H9 (cell line): ENCODE measurements around the gene MOG. TPM values are rescaled to one million over a fixed set of nuclear protein-coding genes. Genes with fewer than 3 reads are reported as not detected.

Experiments used
- DNase-seq: peaks from one replicate; pipeline ENCODE4 v3.0.0-alpha.2; 2017
- H2AFZ ChIP-seq: one replicate; pipeline ENCODE4 v1.6.1; 2013; ENCODE audit warnings: mild to moderate bottlenecking, low read length, control low read depth, moderate library complexity
- H2AK5ac ChIP-seq: 2 replicates; pipeline ENCODE4 v1.6.1; 2013; ENCODE audit warnings: low read length, control low read depth, mixed read lengths; ENCODE audit not compliant: insufficient read length
- H2BK120ac ChIP-seq: one replicate; pipeline ENCODE4 v1.6.1; 2013; ENCODE audit warnings: low read depth, mild to moderate bottlenecking, low read length, control low read depth, inconsistent platforms; ENCODE audit not compliant: poor library complexity, severe bottlenecking
- H2BK12ac ChIP-seq: 2 replicates; pipeline ENCODE4 v1.6.1; 2013; ENCODE audit warnings: low read length, control low read depth, mixed read lengths, low read depth; ENCODE audit not compliant: insufficient read length
- H2BK15ac ChIP-seq: 2 replicates; pipeline ENCODE4 v1.6.1; 2013; ENCODE audit warnings: low read depth, low read length, control low read depth
- H2BK20ac ChIP-seq: one replicate; pipeline ENCODE4 v1.6.1; 2013; ENCODE audit warnings: low read depth, mild to moderate bottlenecking, low read length, control low read depth, inconsistent platforms; ENCODE audit not compliant: poor library complexity, severe bottlenecking
- H2BK5ac ChIP-seq: 2 replicates; pipeline ENCODE4 v1.6.1; 2013; ENCODE audit warnings: low read length, control low read depth, mixed read lengths; ENCODE audit not compliant: insufficient read length
- H3K14ac ChIP-seq: 2 replicates; pipeline ENCODE4 v1.6.1; 2013; ENCODE audit warnings: low read length, control low read depth; ENCODE audit not compliant: insufficient read depth
- H3K18ac ChIP-seq: 2 replicates; pipeline ENCODE4 v1.6.1; 2013; ENCODE audit warnings: low read depth, mild to moderate bottlenecking, mixed read lengths, low read length, control low read depth; ENCODE audit not compliant: insufficient read length
- H3K23ac ChIP-seq: 2 replicates; pipeline ENCODE4 v1.6.1; 2013; ENCODE audit warnings: low read length, control low read depth, mixed read lengths, low read depth; ENCODE audit not compliant: insufficient read length
- H3K23me2 ChIP-seq: 2 replicates; pipeline ENCODE4 v1.6.1; 2013; ENCODE audit warnings: low read depth, mild to moderate bottlenecking, mixed read lengths, low read length, control low read depth; ENCODE audit not compliant: insufficient read length, poor library complexity, severe bottlenecking
- H3K27ac ChIP-seq: 2 replicates; pipeline ENCODE4 v1.5.1; 2013; ENCODE audit warnings: low read length, control low read depth, mixed read lengths, low read depth; ENCODE audit not compliant: insufficient read length
- H3K27me3 ChIP-seq: 2 replicates; pipeline ENCODE4 v1.6.1; 2013; ENCODE audit warnings: low read length, control low read depth, inconsistent platforms; ENCODE audit not compliant: insufficient read depth
- H3K4ac ChIP-seq: 2 replicates; pipeline ENCODE4 v1.6.1; 2013; ENCODE audit warnings: low read depth, mild to moderate bottlenecking, control low read depth, inconsistent platforms, low read length, moderate library complexity
- H3K4me1 ChIP-seq: 2 replicates; pipeline ENCODE4 v1.6.1; 2013; ENCODE audit warnings: low read length, control low read depth, inconsistent platforms; ENCODE audit not compliant: insufficient read depth
- H3K4me2 ChIP-seq: 2 replicates; pipeline ENCODE4 v1.6.1; 2013; ENCODE audit warnings: low read length, control low read depth, mixed read lengths; ENCODE audit not compliant: insufficient read length, insufficient read depth
- H3K56ac ChIP-seq: 2 replicates; pipeline ENCODE4 v1.6.1; 2013; ENCODE audit warnings: low read depth, mild to moderate bottlenecking, mixed read lengths, low read length, control low read depth; ENCODE audit not compliant: insufficient read length
- H3K79me1 ChIP-seq: 2 replicates; pipeline ENCODE4 v1.6.1; 2013; ENCODE audit warnings: low read depth, mild to moderate bottlenecking, moderate library complexity, low read length, control low read depth, inconsistent platforms; ENCODE audit not compliant: insufficient read depth, poor library complexity, severe bottlenecking
- H3K79me2 ChIP-seq: 2 replicates; pipeline ENCODE4 v1.6.1; 2013; ENCODE audit warnings: low read length, control low read depth, inconsistent platforms; ENCODE audit not compliant: insufficient read depth
- H3K9ac ChIP-seq: 2 replicates; pipeline ENCODE4 v1.6.1; 2013; ENCODE audit warnings: low read length, control low read depth, mixed read lengths; ENCODE audit not compliant: insufficient read length; ENCODE audit errors: extremely low read depth
- H3K9me3 ChIP-seq: one replicate; pipeline ENCODE4 v1.6.1; 2013; ENCODE audit warnings: low read depth, low read length, inconsistent platforms; ENCODE audit not compliant: control insufficient read depth
- H3T11ph ChIP-seq: one replicate; pipeline ENCODE4 v1.6.1; 2013; ENCODE audit warnings: mild to moderate bottlenecking, low read length, control low read depth, inconsistent platforms
- H4K20me1 ChIP-seq: one replicate; pipeline ENCODE4 v1.6.1; 2013; ENCODE audit not compliant: control insufficient read depth, insufficient read length, insufficient read depth
- H4K5ac ChIP-seq: 2 replicates; pipeline ENCODE4 v1.6.1; 2013; ENCODE audit warnings: low read depth, mild to moderate bottlenecking, mixed read lengths, low read length, control low read depth; ENCODE audit not compliant: insufficient read length
- H4K8ac ChIP-seq: replicated peaks from 2 replicates; pipeline ENCODE4 v1.6.1; 2013; ENCODE audit warnings: low read length, control low read depth, mixed read lengths, low read depth; ENCODE audit not compliant: insufficient read length
- H4K91ac ChIP-seq: 2 replicates; pipeline ENCODE4 v1.6.1; 2013; ENCODE audit warnings: low read depth, mild to moderate bottlenecking, moderate library complexity, mixed read lengths, low read length, control low read depth; ENCODE audit not compliant: insufficient read length
- H3K27ac Mint-ChIP-seq, 3 experiments: 2 replicates in 2 of 3; 3 replicates in 1 of 3; pipeline ENCODE4 v1.8.0; 2020 to 2021; ENCODE audit warnings: mixed read lengths in 3 of 3, mild to moderate bottlenecking in 1 of 3, moderate library complexity in 1 of 3
- H3K27me3 Mint-ChIP-seq: 2 replicates; pipeline ENCODE4 v1.8.0; 2021; ENCODE audit warnings: low read depth, mild to moderate bottlenecking, moderate library complexity, mixed read lengths
- H3K36me3 Mint-ChIP-seq, 3 experiments: 2 replicates in 2 of 3; 3 replicates in 1 of 3; pipeline ENCODE4 v1.8.0; 2020 to 2021; ENCODE audit warnings: low read depth in 3 of 3, mixed read lengths in 3 of 3; ENCODE audit not compliant: insufficient read depth in 1 of 3
- H3K4me1 Mint-ChIP-seq, 2 experiments: 2 replicates each; pipeline ENCODE4 v1.8.0; 2020; ENCODE audit warnings: mixed read lengths in 2 of 2
- H3K4me3 Mint-ChIP-seq, 2 experiments: 2 replicates in 1 of 2; 3 replicates in 1 of 2; pipeline ENCODE4 v1.8.0; 2020 to 2021; ENCODE audit warnings: mild to moderate bottlenecking in 2 of 2, mixed read lengths in 2 of 2, moderate library complexity in 1 of 2
- H3K9me3 Mint-ChIP-seq, 2 experiments: 2 replicates in 1 of 2; 3 replicates in 1 of 2; pipeline ENCODE4 v1.8.0; 2020; ENCODE audit warnings: mild to moderate bottlenecking in 2 of 2, mixed read lengths in 2 of 2, moderate library complexity in 1 of 2
- CTCF ChIP-seq: fragments of 200-600 bp; sonication (generic); conservative IDR thresholded peaks from 3 replicates; pipeline ENCODE4 v1.8.0; 2021; ENCODE audit warnings: antibody characterized with exemption, mild to moderate bottlenecking
- WGBS: extraction: QIAGEN DNeasy Blood & Tissue Kit; methylation state at CpG from one replicate; pipeline ENCODE4 v1.1.7; 2013; ENCODE audit warnings: missing lambda C conversion rate, low lambda C conversion rate, mixed read lengths; ENCODE audit not compliant: insufficient read length; ENCODE audit errors: extremely low coverage; 5-methylcytosine and 5-hydroxymethylcytosine counted together
- total RNA-seq: library from RNA; stranded (reverse); gene quantifications from 2 replicates; pipeline ENCODE4 v1.2.1, GENCODE V29; 2021

MOG gene
- total RNA-seq, 1 experiment from 2014 or later = 0.55 TPM

GRCh38 chr6:29656157-29656556 is 735 bp upstream of the MOG start:
- no peaks in the 10 kb centered on the region for H3K79me2 ChIP-seq

More at GRCh38 chr6:29656157-29656556, 735 bp upstream of the MOG start:
- H3K14ac ChIP-seq = no peak overlapping the region
- peaks cover 7% of the 10 kb centered on the region for H3K4me1 ChIP-seq
- no peak overlapping the region for H3K4me2 ChIP-seq
- H2BK15ac ChIP-seq = no peak overlapping the region
- no peak for TF ChIP-seq CTCF
- H4K20me1 ChIP-seq = no peaks in the 10 kb centered on the region
- H3K23ac ChIP-seq = no peak overlapping the region
- Mint-ChIP-seq H3K4me1 (peaks cover 36 to 47% of the 10 kb centered on the region in 2 experiments), H3K9me3 (no peaks in the 10 kb centered on the region), H3K4me3 (no peak overlapping the region), H3K36me3 (no peaks in the 10 kb centered on the region), H3K27me3 (no peaks in the 10 kb centered on the region), H3K27ac (no peak overlapping the region)
- no peak overlapping the region for H4K8ac ChIP-seq
- no CpG with 5 or more reads among the region's 2 CpGs for WGBS
- no peaks in the 10 kb centered on the region for H3K27me3 ChIP-seq
- no peaks in the 10 kb centered on the region for H3K23me2 ChIP-seq
- H2BK20ac ChIP-seq = no peak overlapping the region
- H3K9me3 ChIP-seq = no peaks in the 10 kb centered on the region
- no peak overlapping the region for H3K4ac ChIP-seq
- H3K9ac ChIP-seq = no peak overlapping the region
- H2AFZ ChIP-seq = no peak overlapping the region
- no peak for DNase-seq
- no peak overlapping the region for H2BK12ac ChIP-seq
- H3T11ph ChIP-seq = no peak overlapping the region
- H4K91ac ChIP-seq = no peak overlapping the region
- H3K18ac ChIP-seq = no peak overlapping the region
- H3K56ac ChIP-seq = no peak overlapping the region
- H3K79me1 ChIP-seq = no peaks in the 10 kb centered on the region
- no peak overlapping the region for H3K27ac ChIP-seq
- no peak overlapping the region for H4K5ac ChIP-seq
- H2BK120ac ChIP-seq = no peak overlapping the region
- no peak overlapping the region for H2BK5ac ChIP-seq
- H2AK5ac ChIP-seq = no peak overlapping the region
